Activated CD4-positive, alpha-beta memory T cell treated with anti-CD3 and anti-CD28 coated beads for 36 hours (primary cell): ENCODE data around the gene SLC13A3. TPM values are rescaled to one million over a fixed set of nuclear protein-coding genes. Genes with fewer than 3 reads are reported as not detected.

Experiments used
- CTCF ChIA-PET: fragments of 350-600 bp; sonication (Branson Sonifier 250); formaldehyde crosslinking; loops from one replicate; lab custom pipeline; 2021; ENCODE audit warnings: antibody characterized with exemption, inconsistent platforms; lab: Charles Lee
- POLR2A ChIA-PET: fragments of 350-600 bp; sonication (Branson Sonifier 250); formaldehyde crosslinking; loops from one replicate; lab custom pipeline; 2021; ENCODE audit warnings: antibody characterized with exemption; lab: Charles Lee
- DNase-seq: peaks from one replicate; pipeline ENCODE4 v3.0.0-alpha.2; 2020
- H3K27ac Mint-ChIP-seq: one replicate; pipeline ENCODE4 v1.8.0; 2021; ENCODE audit warnings: mixed read lengths
- H3K27me3 Mint-ChIP-seq: one replicate; pipeline ENCODE4 v1.8.0; 2021; ENCODE audit warnings: mixed read lengths
- H3K36me3 Mint-ChIP-seq: one replicate; pipeline ENCODE4 v1.8.0; 2021; ENCODE audit warnings: mixed read lengths
- H3K4me1 Mint-ChIP-seq: one replicate; pipeline ENCODE4 v1.8.0; 2021; ENCODE audit warnings: low read depth, mixed read lengths
- H3K4me3 Mint-ChIP-seq: one replicate; pipeline ENCODE4 v1.8.0; 2021; ENCODE audit warnings: mild to moderate bottlenecking, mixed read lengths
- H3K9me3 Mint-ChIP-seq: one replicate; pipeline ENCODE4 v1.8.0; 2021; ENCODE audit warnings: mixed read lengths
- intact Hi-C: fragments of 100-400 bp; cut with micrococcal nuclease; formaldehyde crosslinking; loops from one replicate; pipeline ENCODE4 v1.15.1; 2023
- total RNA-seq, 2 experiments: library from RNA; stranded (reverse); gene quantifications; one replicate each; pipeline ENCODE4 v1.2.3, GENCODE V29; 2021

The SLC13A3 gene
- total RNA-seq, 2 experiments from 2014 or later: 0.10 TPM; not detected in 1

DNA sequence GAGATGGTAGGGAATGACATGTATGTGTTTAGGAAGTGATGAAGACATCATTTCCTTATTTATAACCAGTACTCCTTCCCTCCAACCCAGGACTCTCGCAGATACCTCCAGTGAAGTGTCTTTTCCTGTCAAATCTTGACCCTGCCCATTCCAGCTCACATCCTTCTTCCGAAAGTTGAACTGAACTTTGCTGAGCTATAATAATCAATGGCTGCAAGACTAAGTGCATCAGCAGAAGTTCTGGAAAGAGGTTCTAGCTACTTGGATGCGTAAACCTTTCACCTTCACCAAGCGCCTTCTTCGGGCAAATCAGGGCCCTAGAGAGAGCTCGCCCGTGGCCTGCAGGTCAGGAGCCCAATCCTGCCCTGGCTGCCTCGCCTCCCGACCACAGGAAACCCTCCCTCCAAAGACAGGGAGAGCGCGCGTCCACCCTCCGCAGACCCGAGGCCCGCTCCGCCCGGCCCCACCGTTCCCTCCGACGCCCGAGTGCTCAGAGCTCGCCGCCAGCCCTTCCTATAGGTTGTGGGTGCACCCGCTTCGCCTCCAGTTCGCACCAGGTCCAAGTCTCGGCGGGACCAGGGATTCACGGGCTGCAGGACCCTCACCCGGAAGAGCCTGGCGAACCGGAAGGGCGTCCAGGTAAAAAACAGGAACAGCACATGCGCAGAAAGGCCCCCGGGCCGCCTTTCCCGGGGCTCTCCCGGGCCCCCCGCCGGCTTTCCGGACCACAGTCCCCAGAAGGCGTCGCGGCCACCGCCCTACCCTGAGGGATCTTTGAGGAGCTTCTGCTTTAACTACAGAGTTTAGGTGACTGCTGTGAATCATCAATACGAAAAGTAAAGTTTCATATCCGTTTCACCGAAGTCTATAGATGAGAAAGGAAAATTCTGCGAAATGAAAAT, 138.1 kb downstream of the SLC13A3 start, which contains the start of gene ZNF334:
Gene ZNF334, minus strand, starts transcription at position 617 of the 902 bp plus-strand sequence. CDS start 1,457 bp downstream, outside the sequence.
- Mint-ChIP-seq H3K27me3 (peaks cover 37% of the 10 kb centered on the region), H3K36me3 (no peaks in the 10 kb centered on the region), H3K4me1 (peaks cover 28% of the 10 kb centered on the region), H3K4me3 (peak within 1 kb of the TSS; percentile 71), H3K9me3 (no peaks in the 10 kb centered on the region), H3K27ac (no peak within 1 kb of the TSS)
- intact Hi-C loops: loop anchor here (1.0 to 2.0 kb wide), 4 partner anchors 32 to 176 kb away; partner anchors contain the start of gene TP53RK
- POLR2A ChIA-PET: interaction anchor here (0.6 to 1.4 kb wide), 2 partner anchors 45 to 353 kb away, joined by 3 to 4 read pairs; no protein-coding TSS in a partner anchor
- peak; percentile 74 for DNase-seq
- CTCF ChIA-PET: interaction anchor here (0.8 to 2.0 kb wide), 4 partner anchors 9 to 111 kb away, joined by 3 to 7 read pairs (median 3); no protein-coding TSS in a partner anchor

DNA sequence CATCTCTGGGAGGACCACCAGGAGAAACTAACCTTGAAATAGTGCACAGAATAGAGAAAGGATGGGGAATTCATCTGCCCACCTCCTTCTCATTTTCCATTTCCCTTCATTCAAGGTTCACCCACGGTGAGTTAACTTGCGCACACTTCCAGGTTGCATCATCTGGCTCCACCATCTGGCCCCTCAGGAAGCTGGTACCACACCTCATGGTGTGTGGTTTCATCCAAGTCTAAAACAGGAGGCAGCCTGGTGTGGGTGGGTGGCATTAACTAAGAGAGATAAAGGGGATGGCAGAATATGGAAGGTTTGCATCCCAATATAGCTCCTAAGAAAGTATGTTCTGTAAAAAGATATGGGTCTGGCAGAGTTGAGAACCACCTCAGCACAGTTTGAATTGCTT, 141.7 kb downstream of the SLC13A3 start:
- CTCF ChIA-PET: no interaction called here
- intact Hi-C loops: no loop called here
- H3K36me3 Mint-ChIP-seq: no peaks in the 10 kb centered on the region
- peaks cover 47% of the 10 kb centered on the region for H3K27me3 Mint-ChIP-seq
- H3K27ac Mint-ChIP-seq: no peak overlapping the region
- peak; percentile 14 for DNase-seq
- no peak overlapping the region for H3K4me3 Mint-ChIP-seq
- H3K4me1 Mint-ChIP-seq: peaks cover 35% of the 10 kb centered on the region
- no peaks in the 10 kb centered on the region for H3K9me3 Mint-ChIP-seq
- POLR2A ChIA-PET: no interaction called here

Other genes with a start within 250 kb of the SLC13A3 start
- gene ELMO2, start 244.8 kb downstream of the SLC13A3 start, total RNA-seq: 10 to 100 TPM; 57.4 to 64.1 TPM
- 1 to 10 TPM; 1.1 to 2.2 TPM for gene ZNF334, start 137.9 kb downstream of the SLC13A3 start, total RNA-seq
- gene OCSTAMP, start 100.8 kb downstream of the SLC13A3 start, total RNA-seq: under 1 TPM; 0.64 to 0.73 TPM
- gene TP53RK, start 38.0 kb upstream of the SLC13A3 start, total RNA-seq: 10 to 100 TPM; 12.1 to 12.3 TPM
- gene SLC2A10, start 58.2 kb upstream of the SLC13A3 start, total RNA-seq: not detected
- not detected for gene EYA2, start 243.4 kb upstream of the SLC13A3 start, total RNA-seq